ENCODE results near the gene SBNO2. TPM values are rescaled to one million over a fixed set of nuclear protein-coding genes. Genes with fewer than 3 reads are reported as not detected.

The SBNO2 gene
- total and polyA plus RNA-seq, 2 donors (not counting 3 experiments of a cell fraction or from before 2014, with no cell fraction given): 31.4 to 65.7 TPM

- Histone ChIP-seq H4K20me1 (replicated peaks; ENCODE audit: control insufficient read depth, extremely low read depth, insufficient read depth, low read length) (no peaks in the 10 kb centered on the region), H3K27me3 (ENCODE audit: control insufficient read depth in 2 of 2, insufficient read depth in 2 of 2, low read length in 2 of 2) (no peaks in the 10 kb centered on the region), H3K9ac (replicated peaks; ENCODE audit: extremely low read depth, insufficient read depth, low read length) (no peak overlapping the region), H3K4me3 (replicated peaks in 1 of 3; ENCODE audit: insufficient read depth in 1 of 3, low read depth in 1 of 3, low read length in 3 of 3) (no peak overlapping the region), H3K9me3 (replicated peaks; ENCODE audit: control insufficient read depth, insufficient read depth, low read length) (no peaks in the 10 kb centered on the region), H3K27ac (ENCODE audit: insufficient read depth, low read depth, low read length) (no peak overlapping the region), H2AFZ (ENCODE audit: low read depth, low read length) (no peak overlapping the region), H3K79me2 (ENCODE audit: control insufficient read depth, insufficient read depth, low read length) (no peaks in the 10 kb centered on the region), H3K9me1 (replicated peaks; ENCODE audit: control insufficient read depth, extremely low read depth, insufficient read depth, low read length) (no peaks in the 10 kb centered on the region), H3K4me2 (ENCODE audit: insufficient read depth, low read length) (no peak overlapping the region), H3K4me1 (ENCODE audit: control insufficient read depth, extremely low read depth, insufficient read depth, low read length) (peaks cover 30% of the 10 kb centered on the region), H3K36me3 (ENCODE audit: control insufficient read depth in 2 of 2, extremely low read depth in 1 of 2, insufficient read depth in 2 of 2, low read length in 2 of 2) (no peaks in the 10 kb centered on the region)
- DNase-seq (ENCODE audit: low read depth, low spot score): no peak
- no peak for FAIRE-seq
- dilution Hi-C loops (cut with MboI; ENCODE audit: extremely low pct_ligation_motif_present, low sequenced_read_pairs): no loop called here
- POLR2A ChIA-PET: no interaction called here
- TF ChIP-seq CTCF (IDR thresholded peaks at IDR 0.05; ENCODE audit: extremely low read depth in 1 of 2, insufficient read depth in 1 of 2, low read depth in 1 of 2, low read length in 2 of 2) (no peak), POLR2A (IDR thresholded peaks at IDR 0.05; ENCODE audit: low read depth, low read length) (no peak), EZH2 (IDR thresholded peaks at IDR 0.05; ENCODE audit: borderline replicate concordance, low read depth, low read length, severe bottlenecking) (no peak), POLR2AphosphoS5 (IDR thresholded peaks at IDR 0.05; ENCODE audit: insufficient read depth, low read depth, low read length) (no peak), GATA2 (IDR thresholded peaks at IDR 0.05; ENCODE audit: insufficient read depth, insufficient read length, low read depth, low read length) (no peak), FOS (IDR thresholded peaks at IDR 0.05; ENCODE audit: borderline replicate concordance, insufficient read depth, low read length) (no peak), MYC (IDR thresholded peaks at IDR 0.05; ENCODE audit: low read depth, low read length) (no peak), JUN (IDR thresholded peaks at IDR 0.05; ENCODE audit: borderline replicate concordance, insufficient read depth, insufficient read length, low read depth) (no peak), MAX (IDR thresholded peaks at IDR 0.05; ENCODE audit: insufficient read depth, insufficient read length) (no peak)
- intact Hi-C loops (cut with micrococcal nuclease): loop anchor here (5.0 kb wide), 1 partner anchor 160 kb away; the partner anchor contains the start of genes RNU6-2 and TMEM259
- CTCF ChIA-PET: no interaction called here
- BruUV-seq (replicated peaks): no TSS peak
These were observed 8.0 kb upstream of the SBNO2 start for GRCh38 chr19:1182068-1182467.

Measured in endothelial cell of umbilical vein (primary cell).